Measurements from ENCODE around the gene C1QTNF3.
"Not testable (repeated sequence)": the region's sequence is repeated elsewhere in the genome, so short reads cannot be mapped to it uniquely, and the experiment has no call there.

The C1QTNF3 gene

DNA sequence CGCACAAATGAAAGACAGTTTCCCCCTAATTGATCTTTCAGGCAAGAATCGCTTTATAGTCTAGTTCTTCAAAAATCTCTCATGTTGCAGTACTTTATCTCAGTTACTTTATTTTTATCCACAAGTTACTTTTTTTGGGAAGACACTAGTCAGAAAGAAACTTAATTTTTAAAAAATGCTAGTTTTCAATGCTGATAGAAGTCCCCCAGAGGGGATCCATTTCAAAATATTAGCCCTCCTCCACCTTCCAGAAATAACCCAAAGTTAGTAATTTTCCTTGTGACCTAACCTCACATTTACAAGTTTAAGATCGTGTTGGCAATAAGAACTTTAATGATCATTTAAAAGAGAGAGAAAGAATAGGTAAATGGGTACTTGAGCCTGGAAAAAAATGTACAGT, 11.0 kb downstream of the C1QTNF3 start:
- no peaks in the 10 kb centered on the region for H3K27me3 ChIP-seq (ENCODE audit: control insufficient read depth, insufficient read depth, low read length)
- no peaks in the 10 kb centered on the region for H3K36me3 ChIP-seq (ENCODE audit: control insufficient read depth, insufficient read depth, low read length)
- no peaks in the 10 kb centered on the region for H3K9me3 ChIP-seq (ENCODE audit: control insufficient read depth, low read length)
- H3K4me1 ChIP-seq (ENCODE audit: control insufficient read depth, insufficient read depth, low read length) = peaks cover 7% of the 10 kb centered on the region
- H3K9ac ChIP-seq (ENCODE audit: low read length) = no peak overlapping the region
- H3K4me3 ChIP-seq (ENCODE audit: low read length) = no peak overlapping the region

DNA sequence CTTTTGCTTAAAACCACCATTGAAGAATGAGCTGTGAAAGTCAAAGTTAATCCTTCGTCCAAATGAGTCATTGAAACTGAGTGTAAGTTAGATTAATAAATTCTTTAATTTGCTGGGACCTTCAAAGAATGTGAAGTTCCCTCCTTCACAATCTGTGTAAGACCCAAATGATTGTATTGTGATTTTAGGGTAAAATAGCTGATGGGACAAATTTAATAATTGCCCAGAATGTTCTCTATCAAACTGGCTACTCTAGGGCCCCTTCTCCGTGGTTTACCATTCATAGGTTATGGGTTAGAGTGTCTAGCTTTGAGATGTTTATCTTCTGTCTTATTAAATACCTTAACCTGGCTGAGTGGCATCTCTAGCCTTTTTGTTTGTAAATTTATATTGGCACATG, 11.9 kb downstream of the C1QTNF3 start:
- no peaks in the 10 kb centered on the region for H3K27me3 ChIP-seq (ENCODE audit: control insufficient read depth, insufficient read depth, low read length)
- peaks cover 12% of the 10 kb centered on the region for H3K4me1 ChIP-seq (ENCODE audit: control insufficient read depth, insufficient read depth, low read length)
- H3K9ac ChIP-seq (ENCODE audit: low read length) = no peak overlapping the region
- no peak overlapping the region for H3K4me3 ChIP-seq (ENCODE audit: low read length)
- no peaks in the 10 kb centered on the region for H3K9me3 ChIP-seq (ENCODE audit: control insufficient read depth, low read length)
- H3K36me3 ChIP-seq (ENCODE audit: control insufficient read depth, insufficient read depth, low read length) = no peaks in the 10 kb centered on the region

DNA sequence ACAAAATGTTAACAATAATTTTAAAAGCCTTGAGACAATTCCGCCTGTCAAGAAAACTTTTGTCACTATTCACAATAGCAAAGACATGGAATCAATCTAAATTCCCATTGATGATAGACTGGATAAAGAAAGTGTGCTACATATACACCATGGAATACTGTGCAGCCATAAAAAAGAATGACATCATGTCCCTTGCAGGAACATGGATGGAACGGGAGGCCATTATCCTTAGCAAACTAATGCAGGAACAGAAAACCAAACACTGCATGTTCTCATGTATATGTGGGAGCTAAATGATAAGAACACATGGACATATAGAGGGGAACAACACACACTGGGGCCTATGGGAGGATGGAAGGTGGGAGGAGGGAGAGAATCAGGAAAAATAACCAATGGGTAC, 12.4 kb downstream of the C1QTNF3 start:
- H3K9me3 ChIP-seq (ENCODE audit: control insufficient read depth, low read length); H3K36me3 ChIP-seq (ENCODE audit: control insufficient read depth, insufficient read depth, low read length); H3K9ac ChIP-seq (ENCODE audit: low read length); H3K27me3 ChIP-seq (ENCODE audit: control insufficient read depth, insufficient read depth, low read length); H3K4me3 ChIP-seq (ENCODE audit: low read length): not testable (repeated sequence)
- peaks cover 15% of the 10 kb centered on the region for H3K4me1 ChIP-seq (ENCODE audit: control insufficient read depth, insufficient read depth, low read length)

DNA sequence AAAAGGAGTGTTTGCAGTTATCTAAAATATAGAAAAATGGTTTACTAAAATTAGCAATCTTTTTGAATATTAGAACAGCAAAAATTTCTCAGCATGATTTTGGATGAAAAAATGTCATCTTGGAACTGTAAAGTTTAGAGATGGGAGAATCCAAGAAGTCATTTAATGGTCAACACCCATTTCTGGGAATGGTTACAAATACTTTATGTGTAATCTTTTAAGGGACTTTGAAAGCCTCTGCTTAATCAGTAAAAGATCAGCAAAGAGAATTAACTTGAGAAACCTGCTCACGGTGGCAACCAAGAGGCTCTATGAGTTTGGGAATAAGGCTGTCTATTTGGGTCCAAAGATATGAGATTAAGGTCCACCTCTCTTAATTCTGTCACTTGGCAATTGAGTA, 13.0 kb downstream of the C1QTNF3 start:
- H3K27me3 ChIP-seq (ENCODE audit: control insufficient read depth, insufficient read depth, low read length) = no peaks in the 10 kb centered on the region
- H3K4me3 ChIP-seq (ENCODE audit: low read length) = no peak overlapping the region
- H3K9ac ChIP-seq (ENCODE audit: low read length) = no peak overlapping the region
- H3K36me3 ChIP-seq (ENCODE audit: control insufficient read depth, insufficient read depth, low read length) = no peaks in the 10 kb centered on the region
- no peaks in the 10 kb centered on the region for H3K9me3 ChIP-seq (ENCODE audit: control insufficient read depth, low read length)
- peaks cover 15% of the 10 kb centered on the region for H3K4me1 ChIP-seq (ENCODE audit: control insufficient read depth, insufficient read depth, low read length)

DNA sequence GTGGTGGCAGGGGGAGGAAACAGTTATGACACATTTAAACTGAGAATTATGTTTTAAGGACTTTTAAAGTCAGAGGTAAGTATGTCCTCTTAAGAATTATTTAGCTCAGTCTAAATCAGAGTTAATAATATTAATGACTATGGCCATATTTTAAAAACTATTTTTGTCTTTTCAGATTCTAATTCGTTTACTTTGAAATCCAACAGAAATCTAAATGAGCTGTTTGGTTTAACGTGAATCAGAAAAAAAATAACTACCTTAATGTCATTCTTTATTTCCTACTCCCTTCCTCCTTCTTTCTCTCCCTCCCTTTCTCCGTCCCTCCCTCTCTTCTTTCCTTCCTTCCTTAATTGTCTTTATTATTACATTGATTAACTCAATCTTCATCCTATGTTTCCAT, 14.7 kb downstream of the C1QTNF3 start:
- Histone ChIP-seq H3K36me3 (ENCODE audit: control insufficient read depth, insufficient read depth, low read length) (no peaks in the 10 kb centered on the region), H3K9ac (ENCODE audit: low read length) (no peak overlapping the region), H3K27me3 (ENCODE audit: control insufficient read depth, insufficient read depth, low read length) (no peaks in the 10 kb centered on the region), H3K4me1 (ENCODE audit: control insufficient read depth, insufficient read depth, low read length) (peaks cover 7% of the 10 kb centered on the region), H3K4me3 (ENCODE audit: low read length) (no peak overlapping the region), H3K9me3 (ENCODE audit: control insufficient read depth, low read length) (no peaks in the 10 kb centered on the region)

DNA sequence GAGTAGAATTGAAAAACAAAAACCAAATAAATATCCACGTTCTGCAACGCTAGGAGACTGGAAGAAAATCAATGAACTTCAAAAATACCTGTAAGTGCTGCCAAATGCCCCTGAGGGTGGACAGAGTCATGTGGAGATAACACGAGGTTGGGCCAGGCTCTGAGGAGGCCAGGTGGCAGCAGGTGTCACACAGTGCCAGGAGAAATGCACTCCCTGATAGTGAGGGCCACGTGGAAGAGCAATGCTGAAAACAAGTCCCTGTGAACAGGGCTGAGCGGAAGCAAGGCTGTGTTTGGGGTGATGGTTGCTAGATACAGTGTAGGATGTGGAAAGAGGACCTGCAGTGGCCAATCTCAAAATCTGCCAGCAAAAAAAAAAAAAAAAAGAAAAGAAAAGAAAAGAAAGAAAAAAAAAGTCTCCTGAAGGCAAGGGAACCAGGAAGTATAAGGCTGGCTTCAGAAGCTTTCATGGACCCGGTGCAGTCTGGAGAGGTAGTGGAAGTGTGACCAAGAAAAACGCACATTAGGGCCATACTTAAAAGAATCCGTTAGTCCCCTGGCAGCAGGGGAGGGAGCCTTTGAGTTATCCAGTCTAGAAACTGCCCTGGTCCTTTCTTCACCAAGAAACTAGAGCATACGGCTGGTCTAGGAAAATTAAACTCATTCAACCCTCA, 16.8 kb downstream of the C1QTNF3 start:
- H3K9ac ChIP-seq (ENCODE audit: low read length) = no peak overlapping the region
- H3K4me1 ChIP-seq (ENCODE audit: control insufficient read depth, insufficient read depth, low read length) = peaks cover 7% of the 10 kb centered on the region
- no peak overlapping the region for H3K4me3 ChIP-seq (ENCODE audit: low read length)
- no peaks in the 10 kb centered on the region for H3K9me3 ChIP-seq (ENCODE audit: control insufficient read depth, low read length)
- H3K36me3 ChIP-seq (ENCODE audit: control insufficient read depth, insufficient read depth, low read length) = no peaks in the 10 kb centered on the region
- no peaks in the 10 kb centered on the region for H3K27me3 ChIP-seq (ENCODE audit: control insufficient read depth, insufficient read depth, low read length)

DNA sequence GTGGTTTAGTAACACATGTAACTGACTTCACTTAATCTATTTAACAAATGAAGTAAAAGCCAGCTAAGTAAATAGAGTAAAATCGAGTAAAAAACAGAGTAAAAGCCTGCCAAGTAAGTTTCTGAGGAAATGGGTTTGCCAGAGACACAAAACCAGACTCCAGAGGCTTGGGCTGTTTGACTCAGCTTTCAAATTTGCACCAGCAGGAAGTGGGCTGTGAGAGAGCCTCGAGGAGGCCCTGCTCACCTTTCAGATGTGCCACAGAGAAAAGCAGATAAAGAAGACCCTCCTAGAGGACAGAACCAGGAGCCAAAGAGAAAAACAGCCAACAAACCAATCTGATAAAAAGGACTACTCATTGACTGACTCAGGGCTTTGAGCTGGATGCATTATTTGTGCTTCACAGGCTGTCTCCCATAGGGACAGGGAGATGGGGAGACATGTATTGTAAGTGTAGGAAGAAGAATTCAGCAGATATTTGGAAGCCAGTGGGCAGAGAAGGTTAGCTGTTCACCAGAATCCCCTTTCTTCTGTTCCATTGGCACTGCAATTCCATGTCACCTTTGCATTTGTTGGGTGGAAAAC, 20.8 kb downstream of the C1QTNF3 start:
- no peaks in the 10 kb centered on the region for H3K27me3 ChIP-seq (ENCODE audit: control insufficient read depth, insufficient read depth, low read length)
- no peaks in the 10 kb centered on the region for H3K36me3 ChIP-seq (ENCODE audit: control insufficient read depth, insufficient read depth, low read length)
- no peak overlapping the region for H3K4me3 ChIP-seq (ENCODE audit: low read length)
- H3K9me3 ChIP-seq (ENCODE audit: control insufficient read depth, low read length) = no peaks in the 10 kb centered on the region
- H3K9ac ChIP-seq (ENCODE audit: low read length) = no peak overlapping the region
- H3K4me1 ChIP-seq (ENCODE audit: control insufficient read depth, insufficient read depth, low read length) = peaks cover 7% of the 10 kb centered on the region

DNA sequence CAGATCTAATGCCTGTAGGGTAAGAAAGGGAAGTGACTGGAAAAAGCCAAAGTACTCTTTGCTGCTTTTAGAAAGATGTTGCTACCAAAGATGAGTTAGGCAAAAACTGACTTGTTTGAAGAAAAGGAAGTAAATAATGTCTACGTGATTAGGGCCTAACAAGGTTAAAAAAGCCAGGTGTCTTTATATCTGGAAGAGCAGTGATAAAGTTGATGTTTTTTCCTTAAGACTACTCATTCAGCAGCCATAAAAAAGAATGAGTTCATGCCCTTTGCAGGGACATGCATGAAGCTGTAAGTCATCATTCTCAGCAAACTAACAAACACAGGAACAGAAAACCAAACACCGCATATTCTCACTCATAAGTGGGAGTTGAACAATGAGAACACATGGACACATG, 21.7 kb downstream of the C1QTNF3 start:
- Histone ChIP-seq H3K36me3 (ENCODE audit: control insufficient read depth, insufficient read depth, low read length) (no peaks in the 10 kb centered on the region), H3K4me1 (ENCODE audit: control insufficient read depth, insufficient read depth, low read length) (peaks cover 5% of the 10 kb centered on the region), H3K9ac (ENCODE audit: low read length) (no peak overlapping the region), H3K9me3 (ENCODE audit: control insufficient read depth, low read length) (no peaks in the 10 kb centered on the region), H3K27me3 (ENCODE audit: control insufficient read depth, insufficient read depth, low read length) (no peaks in the 10 kb centered on the region), H3K4me3 (ENCODE audit: low read length) (no peak overlapping the region)

DNA sequence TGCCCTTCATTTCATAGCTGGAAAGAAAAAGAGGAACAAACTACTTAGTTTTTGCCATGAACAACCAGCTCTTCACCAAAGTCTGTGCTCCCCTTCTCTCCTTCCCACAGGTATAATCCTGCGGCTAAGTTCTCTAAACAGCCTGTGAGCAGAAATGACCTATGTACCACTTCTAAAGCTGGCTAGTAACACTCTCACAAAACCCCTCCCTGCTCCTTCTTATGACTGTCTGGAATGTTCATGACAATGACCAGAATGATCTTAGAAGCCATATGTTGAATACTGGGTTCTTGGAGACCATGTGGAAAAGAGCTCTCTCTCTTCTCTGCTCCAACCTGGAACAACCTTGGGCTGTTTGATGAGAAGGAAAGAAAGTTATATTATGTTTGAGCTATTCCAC, 22.3 kb downstream of the C1QTNF3 start:
- Histone ChIP-seq H3K4me3 (ENCODE audit: low read length) (no peak overlapping the region), H3K4me1 (ENCODE audit: control insufficient read depth, insufficient read depth, low read length) (no peaks in the 10 kb centered on the region), H3K36me3 (ENCODE audit: control insufficient read depth, insufficient read depth, low read length) (no peaks in the 10 kb centered on the region), H3K27me3 (ENCODE audit: control insufficient read depth, insufficient read depth, low read length) (no peaks in the 10 kb centered on the region), H3K9ac (ENCODE audit: low read length) (no peak overlapping the region), H3K9me3 (ENCODE audit: control insufficient read depth, low read length) (no peaks in the 10 kb centered on the region)

DNA sequence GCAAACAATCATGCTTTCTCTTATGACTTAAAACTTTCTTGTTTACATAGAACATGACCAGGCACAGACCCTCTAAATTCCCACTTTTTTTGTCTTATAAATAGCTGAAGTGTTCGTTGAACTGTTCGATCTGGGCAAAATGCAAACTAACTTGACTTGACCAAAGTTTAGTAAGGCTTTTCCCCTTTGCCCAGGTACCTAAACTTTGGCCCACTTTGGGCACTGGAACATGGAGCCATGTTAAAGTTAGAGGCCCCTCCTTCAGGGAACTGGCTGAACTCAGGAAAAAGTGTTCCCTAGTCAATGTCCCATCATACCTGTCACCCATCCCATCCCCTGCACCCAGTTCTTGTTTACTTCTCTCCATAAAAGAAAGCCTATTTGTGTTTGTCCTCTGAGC, 25.8 kb downstream of the C1QTNF3 start:
- Histone ChIP-seq H3K36me3 (ENCODE audit: control insufficient read depth, insufficient read depth, low read length) (no peaks in the 10 kb centered on the region), H3K27me3 (ENCODE audit: control insufficient read depth, insufficient read depth, low read length) (no peaks in the 10 kb centered on the region), H3K9me3 (ENCODE audit: control insufficient read depth, low read length) (no peaks in the 10 kb centered on the region), H3K4me1 (ENCODE audit: control insufficient read depth, insufficient read depth, low read length) (no peaks in the 10 kb centered on the region), H3K4me3 (ENCODE audit: low read length) (no peak overlapping the region), H3K9ac (ENCODE audit: low read length) (no peak overlapping the region)

DNA sequence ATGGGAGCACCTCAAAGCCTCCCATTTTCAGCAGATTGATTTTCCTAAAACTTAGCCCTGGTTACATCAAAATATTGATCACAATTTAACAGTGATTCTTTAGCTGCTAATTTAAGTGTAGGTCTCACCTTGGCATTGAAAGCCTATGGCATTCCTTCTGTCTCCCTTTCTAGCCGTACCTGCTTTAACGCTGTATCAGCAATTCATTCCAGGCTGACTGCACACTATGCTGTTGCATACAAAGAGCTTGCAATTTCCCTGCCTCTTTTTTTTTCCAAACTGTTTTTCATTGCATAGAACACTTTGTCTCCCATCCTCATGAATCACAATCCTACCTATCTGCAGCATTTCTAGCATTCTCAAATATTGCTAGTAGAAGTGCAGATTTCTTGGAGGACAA, 26.3 kb downstream of the C1QTNF3 start:
- H3K36me3 ChIP-seq (ENCODE audit: control insufficient read depth, insufficient read depth, low read length) = no peaks in the 10 kb centered on the region
- H3K27me3 ChIP-seq (ENCODE audit: control insufficient read depth, insufficient read depth, low read length) = no peaks in the 10 kb centered on the region
- H3K4me1 ChIP-seq (ENCODE audit: control insufficient read depth, insufficient read depth, low read length) = no peaks in the 10 kb centered on the region
- no peak overlapping the region for H3K4me3 ChIP-seq (ENCODE audit: low read length)
- H3K9ac ChIP-seq (ENCODE audit: low read length) = no peak overlapping the region
- H3K9me3 ChIP-seq (ENCODE audit: control insufficient read depth, low read length) = no peaks in the 10 kb centered on the region

DNA sequence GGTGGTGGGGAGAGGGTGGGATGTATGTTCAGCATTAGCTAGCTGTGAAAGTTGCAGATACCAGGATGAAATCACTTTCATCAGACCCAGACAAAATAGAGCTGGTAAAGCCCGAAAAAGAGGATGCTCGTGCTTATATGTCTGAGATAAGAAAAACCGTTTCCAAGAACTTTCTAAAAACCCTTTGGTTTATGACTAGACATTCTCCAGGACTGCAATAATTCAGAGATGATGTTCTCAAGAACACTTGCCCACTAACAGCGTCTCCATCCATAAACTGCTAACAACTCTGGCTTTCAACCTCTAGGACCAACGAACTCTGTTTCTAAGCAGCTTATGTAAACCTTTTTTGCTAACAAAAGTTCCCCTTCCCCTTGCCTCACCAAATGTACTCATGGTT, 26.8 kb downstream of the C1QTNF3 start:
- H3K27me3 ChIP-seq (ENCODE audit: control insufficient read depth, insufficient read depth, low read length) = no peaks in the 10 kb centered on the region
- H3K4me1 ChIP-seq (ENCODE audit: control insufficient read depth, insufficient read depth, low read length) = no peaks in the 10 kb centered on the region
- no peak overlapping the region for H3K9ac ChIP-seq (ENCODE audit: low read length)
- no peak overlapping the region for H3K4me3 ChIP-seq (ENCODE audit: low read length)
- H3K36me3 ChIP-seq (ENCODE audit: control insufficient read depth, insufficient read depth, low read length) = no peaks in the 10 kb centered on the region
- no peaks in the 10 kb centered on the region for H3K9me3 ChIP-seq (ENCODE audit: control insufficient read depth, low read length)
